Keratinocyte (primary cell): ENCODE data around the gene GEMIN2. TPM values are rescaled to one million over a fixed set of nuclear protein-coding genes. Genes with fewer than 3 reads are reported as not detected.

Experiments used
- DNase-seq: peaks from one replicate; pipeline ENCODE4 v3.0.0-alpha.2; 2011; ENCODE audit warnings: low read depth, missing footprints, low spot score
- FAIRE-seq: peaks from 2 replicates; lab custom pipeline; 2011; peaks lifted over from hg19 to GRCh38; lab: Jason Lieb, UNC
- H2AFZ ChIP-seq: 2 replicates; pipeline ENCODE4 v1.6.0; 2012; ENCODE audit warnings: low read length, control low read depth, inconsistent platforms; ENCODE audit not compliant: control insufficient read depth
- H3K27ac ChIP-seq: 2 replicates; pipeline ENCODE4 v1.5.1; 2011; ENCODE audit warnings: low read length; ENCODE audit not compliant: control insufficient read depth, insufficient read depth
- H3K27me3 ChIP-seq: 3 replicates; pipeline ENCODE4 v1.6.0; 2011; ENCODE audit warnings: low read length; ENCODE audit not compliant: control insufficient read depth, insufficient read depth; ENCODE audit errors: extremely low read depth
- H3K36me3 ChIP-seq, 2 experiments: 2 replicates in 1 of 2; 3 replicates in 1 of 2; pipeline ENCODE4 v1.5.1; 2011; ENCODE audit warnings: low read length in 2 of 2, mild to moderate bottlenecking in 1 of 2; ENCODE audit not compliant: control insufficient read depth in 2 of 2, insufficient read depth in 2 of 2; ENCODE audit errors: extremely low read depth in 1 of 2
- H3K4me1 ChIP-seq: 3 replicates; pipeline ENCODE4 v1.5.1; 2011; ENCODE audit warnings: low read length; ENCODE audit not compliant: control insufficient read depth, insufficient read depth; ENCODE audit errors: extremely low read depth
- H3K4me2 ChIP-seq: 3 replicates; pipeline ENCODE4 v1.6.0; 2011; ENCODE audit warnings: low read depth, low read length; ENCODE audit not compliant: control insufficient read depth, insufficient read depth; ENCODE audit errors: extremely low read depth
- H3K4me3 ChIP-seq, 3 experiments: fragments of 200-600 bp in 1 of 3; sonication (generic) in 1 of 3; 2 replicates in 2 of 3; 3 replicates in 1 of 3; pipeline ENCODE4 v1.5.1; 2011 to 2016; ENCODE audit warnings: low read length in 3 of 3, mild to moderate bottlenecking in 3 of 3, control low read depth in 2 of 3, inconsistent platforms in 1 of 3, low read depth in 1 of 3, mixed read lengths in 1 of 3, mixed run types in 1 of 3, moderate library complexity in 1 of 3; ENCODE audit not compliant: control insufficient read depth in 2 of 3, insufficient read depth in 2 of 3; ENCODE audit errors: extremely low read depth in 1 of 3
- H3K79me2 ChIP-seq: 2 replicates; pipeline ENCODE4 v1.6.0; 2012; ENCODE audit warnings: low read length; ENCODE audit not compliant: control insufficient read depth, insufficient read depth
- H3K9ac ChIP-seq: 3 replicates; pipeline ENCODE4 v1.6.0; 2011; ENCODE audit warnings: low read length; ENCODE audit not compliant: control insufficient read depth, insufficient read depth; ENCODE audit errors: extremely low read depth
- H3K9me1 ChIP-seq: 3 replicates; pipeline ENCODE4 v1.6.0; 2011; ENCODE audit warnings: low read length; ENCODE audit not compliant: control insufficient read depth, insufficient read depth; ENCODE audit errors: extremely low read depth
- H3K9me3 ChIP-seq: 2 replicates; pipeline ENCODE4 v1.5.1; 2012; ENCODE audit warnings: low read depth, low read length; ENCODE audit not compliant: control insufficient read depth
- H4K20me1 ChIP-seq: 3 replicates; pipeline ENCODE4 v1.6.0; 2011; ENCODE audit warnings: low read length; ENCODE audit not compliant: control insufficient read depth, insufficient read depth; ENCODE audit errors: extremely low read depth
- EZH2 ChIP-seq: IDR thresholded peaks from one replicate; pipeline ENCODE4 v1.6.1; 2012; ENCODE audit warnings: inconsistent platforms, mild to moderate bottlenecking, low read length, moderate library complexity
- dilution Hi-C: fragments of 300-500 bp; cut with MboI; formaldehyde crosslinking; loops from one replicate; pipeline ENCODE4 v1.7.0; 2020; ENCODE audit warnings: low sequenced_read_pairs; ENCODE audit not compliant: extremely low pct_ligation_motif_present
- polyA plus RNA-seq, 5 experiments: library from polyadenylated mRNA; depleted of rRNA in 3 of 5; stranded (reverse) in 3 of 5; stranded (forward) in 1 of 5; unstranded in 1 of 5; fragments of >200 nt; gene quantifications; 1 replicate in 1 of 5; 2 replicates in 3 of 5; 3 replicates in 1 of 5; pipeline versions ENCODE4 v1.2.1 to v1.2.3, GENCODE V29; 2011 to 2012; ENCODE audit warnings: missing spikeins in 2 of 5, low read depth in 1 of 5, low replicate concordance in 1 of 5
- TF ChIP-seq, protein P1 (sequence below), 3 experiments: IDR thresholded peaks in 1 of 3; conservative IDR thresholded peaks in 1 of 3; optimal IDR thresholded peaks in 1 of 3; 2 replicates in 2 of 3; 3 replicates in 1 of 3; pipeline versions ENCODE3 to v1.5.1; 2011; ENCODE audit warnings: low read length in 3 of 3, mild to moderate bottlenecking in 3 of 3, moderate library complexity in 2 of 3, control low read depth in 1 of 3, inconsistent platforms in 1 of 3; ENCODE audit not compliant: insufficient read depth in 2 of 3; ENCODE audit errors: extremely low read depth in 1 of 3

GEMIN2 gene
- polyA plus RNA-seq, 1 donor (not counting 4 experiments of a cell fraction or from before 2014, with no cell fraction given): 28.7 TPM

DNA sequence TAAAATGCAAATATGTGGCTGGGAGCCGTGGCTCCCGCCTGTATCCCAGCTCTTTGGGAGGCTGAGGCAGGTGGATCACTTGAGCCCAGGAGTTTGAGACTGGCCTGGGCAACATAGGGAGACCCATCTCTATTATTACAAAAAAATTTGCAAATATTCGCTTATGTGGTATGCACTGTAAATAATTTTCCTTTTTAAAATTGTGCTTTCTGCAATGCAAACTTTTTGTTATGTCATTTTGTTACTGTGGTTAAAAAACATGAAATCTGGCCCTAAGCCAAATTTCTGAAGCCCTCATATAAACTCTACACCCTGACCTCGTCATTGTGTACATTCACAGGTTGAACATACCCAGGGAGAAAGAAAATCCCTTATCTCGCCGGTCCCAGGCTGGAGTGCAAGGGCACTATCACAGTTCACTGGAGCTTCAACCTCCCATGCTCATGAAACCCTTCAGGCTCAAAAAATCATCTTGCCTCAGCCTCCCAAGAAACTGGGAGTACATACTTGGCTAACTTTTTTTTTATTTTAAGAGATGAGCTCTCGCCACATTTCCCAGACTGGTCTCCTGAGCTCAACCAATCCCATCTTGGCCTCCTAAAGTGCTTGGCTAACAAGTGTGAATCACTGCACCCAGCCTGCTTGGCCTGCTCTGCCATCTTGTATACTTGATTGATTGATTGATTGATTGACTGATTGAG, 31.3 kb downstream of the GEMIN2 start:
- Histone ChIP-seq H3K79me2 (no peaks in the 10 kb centered on the region), H3K9me1 (no peaks in the 10 kb centered on the region), H3K4me3 (no peak overlapping the region), H3K4me2 (no peak overlapping the region), H3K4me1 (no peaks in the 10 kb centered on the region), H4K20me1 (no peaks in the 10 kb centered on the region), H3K9ac (no peak overlapping the region), H3K27me3 (no peaks in the 10 kb centered on the region), H2AFZ (no peak overlapping the region), H3K9me3 (no peaks in the 10 kb centered on the region), H3K36me3 (peaks cover 1 to 4% of the 10 kb centered on the region in 2 experiments), H3K27ac (no peak overlapping the region)
- TF ChIP-seq, protein P1, sequence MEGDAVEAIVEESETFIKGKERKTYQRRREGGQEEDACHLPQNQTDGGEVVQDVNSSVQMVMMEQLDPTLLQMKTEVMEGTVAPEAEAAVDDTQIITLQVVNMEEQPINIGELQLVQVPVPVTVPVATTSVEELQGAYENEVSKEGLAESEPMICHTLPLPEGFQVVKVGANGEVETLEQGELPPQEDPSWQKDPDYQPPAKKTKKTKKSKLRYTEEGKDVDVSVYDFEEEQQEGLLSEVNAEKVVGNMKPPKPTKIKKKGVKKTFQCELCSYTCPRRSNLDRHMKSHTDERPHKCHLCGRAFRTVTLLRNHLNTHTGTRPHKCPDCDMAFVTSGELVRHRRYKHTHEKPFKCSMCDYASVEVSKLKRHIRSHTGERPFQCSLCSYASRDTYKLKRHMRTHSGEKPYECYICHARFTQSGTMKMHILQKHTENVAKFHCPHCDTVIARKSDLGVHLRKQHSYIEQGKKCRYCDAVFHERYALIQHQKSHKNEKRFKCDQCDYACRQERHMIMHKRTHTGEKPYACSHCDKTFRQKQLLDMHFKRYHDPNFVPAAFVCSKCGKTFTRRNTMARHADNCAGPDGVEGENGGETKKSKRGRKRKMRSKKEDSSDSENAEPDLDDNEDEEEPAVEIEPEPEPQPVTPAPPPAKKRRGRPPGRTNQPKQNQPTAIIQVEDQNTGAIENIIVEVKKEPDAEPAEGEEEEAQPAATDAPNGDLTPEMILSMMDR (optimal IDR thresholded peaks at IDR 0.05 in 1 of 3, IDR thresholded peaks at IDR 0.05 in 1 of 3, conservative IDR thresholded peaks at IDR 0.05 in 1 of 3; ENCODE audit: extremely low read depth in 1 of 3, insufficient read depth in 2 of 3, low read length in 3 of 3): no peak
- no peak for TF ChIP-seq EZH2
- FAIRE-seq: peak; percentile 51
- dilution Hi-C loops: no loop called here
- DNase-seq: no peak

DNA sequence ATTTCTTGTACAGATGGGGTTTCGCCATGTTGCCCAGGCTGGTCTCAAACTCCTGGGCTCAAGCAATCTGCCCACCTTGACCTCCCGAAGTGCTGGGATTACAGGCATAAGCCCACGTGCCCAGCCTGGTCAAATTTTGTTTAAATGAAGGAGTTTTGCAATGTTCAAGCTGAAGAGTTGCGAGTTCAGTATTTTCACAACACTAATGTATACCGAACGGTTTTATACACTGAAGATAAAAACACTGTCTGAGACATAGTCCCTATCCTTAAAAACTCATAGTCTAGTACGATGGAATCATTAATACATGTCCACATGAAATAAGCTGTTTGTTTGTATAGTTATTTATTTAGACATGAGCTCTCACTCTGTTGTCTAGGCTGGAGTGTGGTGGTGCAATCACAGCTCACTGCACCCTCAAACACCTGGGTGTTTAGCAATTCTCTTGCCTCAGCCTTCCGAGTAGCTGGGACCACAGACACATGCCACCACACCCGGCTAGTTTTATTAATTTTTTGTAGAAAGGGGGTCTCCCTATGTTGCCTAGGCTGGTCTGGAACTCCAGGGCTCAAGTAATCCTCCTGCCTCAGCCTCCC, 40.6 kb downstream of the GEMIN2 start:
- Histone ChIP-seq H3K9me3 (no peaks in the 10 kb centered on the region), H2AFZ (no peak overlapping the region), H3K27me3 (no peaks in the 10 kb centered on the region), H3K9me1 (no peaks in the 10 kb centered on the region), H4K20me1 (no peaks in the 10 kb centered on the region), H3K79me2 (no peaks in the 10 kb centered on the region), H3K9ac (no peak overlapping the region), H3K27ac (no peak overlapping the region), H3K4me2 (no peak overlapping the region), H3K4me1 (no peaks in the 10 kb centered on the region), H3K36me3 (peaks cover 7 to 13% of the 10 kb centered on the region in 2 experiments), H3K4me3 (no peak overlapping the region)
- no peak for FAIRE-seq
- no peak for TF ChIP-seq EZH2
- TF ChIP-seq, protein P1 (optimal IDR thresholded peaks at IDR 0.05 in 1 of 3, IDR thresholded peaks at IDR 0.05 in 1 of 3, conservative IDR thresholded peaks at IDR 0.05 in 1 of 3; ENCODE audit: extremely low read depth in 1 of 3, insufficient read depth in 2 of 3, low read length in 3 of 3): no peak
- dilution Hi-C loops: no loop called here
- DNase-seq: no peak
